ENCODE measurements around the gene BFAR.
"Not testable (repeated sequence)": the region's sequence is repeated elsewhere in the genome, so short reads cannot be mapped to it uniquely, and the experiment has no call there.

The BFAR gene

GRCh38 chr16:14632693-14633569, at the start of gene BFAR:
Gene BFAR (plus strand): TSS chr16:14632951. CDS start chr16:14644347, 11,396 bp downstream.
- DNase-seq: peak; percentile 99

- no peak for DNase-seq
These were observed 47.5 kb upstream of the BFAR start for GRCh38 chr16:14585287-14585686.

- DNase-seq: no peak
These were observed 46.0 kb upstream of the BFAR start for GRCh38 chr16:14586637-14587305.

- no peak for DNase-seq
These were observed 32.6 kb upstream of the BFAR start for GRCh38 chr16:14600164-14600563.

GRCh38 chr16:14602443-14602963, 30.2 kb upstream of the BFAR start:
- no peak for DNase-seq

- DNase-seq: no peak
These were observed 26.6 kb upstream of the BFAR start for GRCh38 chr16:14606102-14606501.

- DNase-seq: no peak
These were observed 24.6 kb upstream of the BFAR start for GRCh38 chr16:14608111-14608566.

GRCh38 chr16:14608604-14609003, 24.1 kb upstream of the BFAR start:
- DNase-seq: no peak

- no peak for DNase-seq
These were observed 23.0 kb upstream of the BFAR start for GRCh38 chr16:14609716-14610115.

GRCh38 chr16:14611660-14612059, 21.1 kb upstream of the BFAR start:
- DNase-seq: no peak

- no peak for DNase-seq
These were observed 18.8 kb upstream of the BFAR start for GRCh38 chr16:14613991-14614390.

GRCh38 chr16:14616280-14616679, 16.5 kb upstream of the BFAR start:
- DNase-seq: no peak

- no peak for DNase-seq
These were observed 14.2 kb upstream of the BFAR start for GRCh38 chr16:14618566-14618965.

GRCh38 chr16:14627078-14627477, 5.7 kb upstream of the BFAR start:
- DNase-seq: no peak

GRCh38 chr16:14628806-14629611, 3.7 kb upstream of the BFAR start:
- DNase-seq: no peak

GRCh38 chr16:14629612-14629918, 3.2 kb upstream of the BFAR start:
- no peak for DNase-seq

- DNase-seq: peak; percentile 97
These were observed 2.7 kb upstream of the BFAR start, which contains the start of gene PARN for GRCh38 chr16:14629919-14630619. Gene PARN (minus strand): TSS chr16:14630260. CDS start chr16:14630125, 135 bp downstream.

- not testable (repeated sequence) for DNase-seq
These were observed 2.0 kb upstream of the BFAR start for GRCh38 chr16:14630620-14631330.

GRCh38 chr16:14634389-14634725, 1.6 kb downstream of the BFAR start:
- no peak for DNase-seq

GRCh38 chr16:14635395-14636165, 2.8 kb downstream of the BFAR start:
- DNase-seq: no peak
